Activated CD4-positive, alpha-beta T cell treated with anti-CD3 and anti-CD28 coated beads for 4 hours (primary cell): ENCODE data around the gene TMEM205.
A peak's percentile ranks its signal among the peaks of the same experiment; 100 is the strongest.
"Not testable (repeated sequence)": the region's sequence is repeated elsewhere in the genome, so short reads cannot be mapped to it uniquely, and the experiment has no call there.

ENCODE experiments used
- DNase-seq, 2 donors: peaks; one replicate each; pipeline ENCODE4 v3.0.0-alpha.2; 2020

The TMEM205 gene

DNA sequence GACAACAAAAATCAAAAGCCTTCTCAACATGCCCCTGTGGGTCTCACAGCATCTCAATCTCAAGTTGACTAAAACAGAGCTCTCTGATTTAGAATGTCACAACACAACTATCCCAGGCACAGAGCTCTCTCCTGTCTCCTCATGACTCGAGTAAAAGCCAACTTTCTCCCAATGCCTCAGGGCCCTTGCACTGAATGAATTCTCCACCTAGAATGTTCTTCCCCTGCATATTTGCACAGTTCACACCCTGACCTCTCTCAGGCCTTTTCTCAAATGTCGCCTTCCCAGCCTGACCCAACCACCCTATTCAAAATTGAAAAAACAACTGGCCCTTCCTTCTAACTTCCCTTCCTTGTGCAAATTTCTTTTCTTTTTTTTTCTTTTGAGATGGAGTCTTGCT lies 24.7 kb upstream of the TMEM205 start:
- no peak for DNase-seq

DNA sequence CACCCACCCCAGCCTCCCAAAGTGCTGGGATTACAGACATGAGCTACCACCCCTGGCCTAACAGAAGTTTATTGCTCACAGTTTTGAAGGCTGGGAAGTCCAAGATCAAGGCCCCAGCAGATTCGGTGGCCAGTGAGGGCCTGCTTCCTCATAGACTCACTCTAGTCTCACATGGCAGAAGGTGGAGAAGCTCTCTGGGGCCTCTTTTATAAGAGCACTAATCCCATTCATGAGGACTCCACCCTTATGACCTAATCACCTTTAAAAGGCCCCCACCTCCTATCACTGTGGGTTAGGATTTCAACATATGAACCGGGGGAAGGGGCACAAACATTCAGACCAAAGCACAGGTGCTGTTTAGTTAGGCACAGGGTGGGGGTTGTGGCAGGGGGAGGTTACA lies 21.5 kb upstream of the TMEM205 start:
- DNase-seq, result no peak

DNA sequence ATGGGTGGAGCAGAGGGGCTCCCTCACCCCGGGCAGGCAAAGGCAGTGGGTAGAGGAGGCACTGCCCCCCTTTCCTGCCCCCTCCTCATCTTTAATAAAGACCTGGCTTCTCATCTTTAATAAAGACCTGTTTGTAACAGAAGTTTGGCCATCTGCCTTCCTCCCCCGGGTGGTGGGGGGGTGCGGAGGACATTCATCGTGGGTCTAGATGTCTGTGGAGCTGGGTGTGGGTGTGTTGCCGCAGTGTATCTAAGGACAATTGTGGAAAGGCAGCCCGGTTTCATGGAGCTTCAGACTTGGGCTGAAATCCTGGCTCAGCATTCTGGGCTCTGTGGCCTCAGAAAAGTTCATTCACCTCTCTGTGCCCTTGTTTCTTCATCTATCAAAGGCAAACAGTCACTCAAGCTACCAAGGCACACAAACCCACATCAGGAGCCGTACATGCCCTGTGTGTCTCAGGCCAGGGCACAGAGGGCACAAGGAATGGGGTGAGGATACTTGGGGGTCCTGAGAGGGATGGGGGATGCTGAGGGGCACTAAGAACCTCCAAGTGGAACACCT lies 19.6 kb upstream of the TMEM205 start:
- no peak for DNase-seq

DNA sequence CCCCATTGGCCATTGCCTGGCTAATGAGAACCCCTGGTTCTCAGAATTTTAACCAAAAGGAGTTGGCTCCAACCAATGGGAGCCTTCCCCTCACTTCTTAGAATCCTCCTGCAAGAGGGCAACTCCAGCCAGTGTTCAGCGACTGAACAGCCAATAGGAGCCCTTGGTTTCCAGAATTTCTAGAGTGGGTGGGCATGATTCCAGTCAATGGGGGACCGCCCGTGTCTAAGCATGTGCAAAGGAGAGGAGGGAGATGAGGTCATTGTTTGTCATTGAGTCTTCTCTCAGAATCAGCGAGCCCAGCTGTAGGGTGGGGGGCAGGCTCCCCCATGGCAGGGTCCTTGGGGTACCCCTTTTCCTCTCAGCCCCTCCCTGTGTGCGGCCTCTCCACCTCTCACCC lies 18.9 kb upstream of the TMEM205 start:
- no peak for DNase-seq

DNA sequence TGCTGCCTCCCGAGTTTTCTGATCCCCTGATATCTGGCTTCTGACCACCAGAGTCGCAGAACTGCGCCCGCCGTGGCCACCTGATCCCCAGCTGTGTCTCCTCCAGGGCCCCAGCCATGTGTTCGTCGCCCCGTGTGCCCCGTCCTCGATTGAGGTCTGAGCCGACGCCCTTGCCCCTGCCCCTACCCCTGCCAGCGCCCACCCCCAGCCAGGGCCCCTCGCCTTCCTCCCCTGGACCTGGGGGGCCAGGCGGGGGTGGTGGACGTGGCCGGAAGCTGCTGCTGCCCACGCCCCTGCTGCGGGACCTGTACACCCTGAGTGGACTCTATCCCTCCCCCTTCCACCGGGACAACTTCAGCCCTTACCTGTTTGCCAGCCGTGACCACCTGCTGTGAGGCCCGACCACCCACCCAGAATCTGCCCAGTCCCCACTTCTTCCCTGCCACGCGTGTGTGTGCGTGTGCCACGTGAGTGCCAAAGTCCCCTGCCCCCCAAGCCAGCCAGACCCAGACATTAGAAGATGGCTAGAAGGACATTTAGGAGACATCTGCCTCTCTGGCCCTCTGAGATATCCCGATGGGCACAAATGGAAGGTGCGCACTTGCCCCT lies 18.3 kb upstream of the TMEM205 start:
- no peak for DNase-seq

DNA sequence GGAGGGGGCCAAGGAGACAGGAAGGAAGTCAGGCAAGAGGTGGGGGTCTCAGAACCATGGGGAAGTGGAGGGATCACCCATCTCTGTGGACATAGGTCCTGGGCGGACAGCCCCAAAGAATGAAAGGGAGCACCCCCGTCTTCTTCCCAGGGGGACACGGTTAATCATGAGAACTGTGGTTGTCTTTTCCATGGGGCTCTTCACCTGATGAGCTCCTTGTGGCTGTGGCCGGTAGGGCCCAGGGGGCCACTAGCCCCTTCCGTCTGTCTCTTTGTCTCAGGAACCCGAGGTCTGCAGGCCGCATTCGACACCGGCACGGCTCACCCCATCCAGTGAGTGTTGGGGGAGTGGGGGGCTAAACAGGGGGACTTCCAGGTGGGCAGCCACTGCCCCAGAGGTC lies 17.8 kb upstream of the TMEM205 start:
- no peak for DNase-seq

DNA sequence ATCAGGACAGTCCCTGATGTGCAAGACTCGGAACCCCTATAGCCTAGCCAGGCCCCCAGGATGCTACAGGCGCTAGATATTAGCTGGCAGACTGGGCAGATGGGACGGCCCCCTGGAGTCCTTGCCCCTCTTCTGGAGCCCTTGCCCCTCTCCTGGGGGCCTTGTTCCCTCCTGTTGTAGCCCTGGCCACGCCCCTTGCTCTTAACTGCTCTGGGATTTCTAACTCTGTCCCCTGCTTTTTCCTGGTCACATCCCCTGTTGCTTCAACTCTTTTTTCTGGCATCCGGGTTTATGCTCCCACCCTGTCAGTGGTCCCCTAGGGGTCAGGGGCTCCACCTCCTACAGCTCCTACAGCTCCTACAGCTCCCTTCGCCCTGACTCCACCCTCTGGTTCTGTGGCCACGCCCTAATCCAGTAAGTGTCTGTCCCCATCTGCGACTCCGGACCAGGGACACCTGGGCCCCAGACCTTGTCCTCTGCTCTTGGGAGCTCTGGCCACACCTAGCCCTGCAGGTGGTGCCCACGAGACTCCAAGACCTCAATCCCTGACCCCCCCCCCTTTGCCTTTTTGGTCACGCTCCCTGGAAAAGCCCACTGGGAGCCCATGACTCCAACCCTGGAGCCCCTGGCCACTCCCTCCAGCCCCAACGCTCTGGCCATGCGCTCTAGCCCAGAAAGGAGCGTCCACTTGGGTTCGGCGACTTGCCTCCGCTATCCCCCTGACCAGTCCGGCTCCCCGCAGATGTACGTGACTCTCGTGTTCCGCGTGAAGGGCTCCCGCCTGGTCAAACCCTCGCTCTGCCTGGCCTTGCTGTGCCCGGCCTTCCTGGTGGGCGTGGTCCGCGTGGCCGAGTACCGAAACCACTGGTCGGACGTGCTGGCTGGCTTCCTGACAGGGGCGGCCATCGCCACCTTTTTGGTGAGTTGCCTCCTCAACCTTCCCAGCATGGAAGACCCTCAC lies 16.0 kb upstream of the TMEM205 start:
- no peak for DNase-seq

DNA sequence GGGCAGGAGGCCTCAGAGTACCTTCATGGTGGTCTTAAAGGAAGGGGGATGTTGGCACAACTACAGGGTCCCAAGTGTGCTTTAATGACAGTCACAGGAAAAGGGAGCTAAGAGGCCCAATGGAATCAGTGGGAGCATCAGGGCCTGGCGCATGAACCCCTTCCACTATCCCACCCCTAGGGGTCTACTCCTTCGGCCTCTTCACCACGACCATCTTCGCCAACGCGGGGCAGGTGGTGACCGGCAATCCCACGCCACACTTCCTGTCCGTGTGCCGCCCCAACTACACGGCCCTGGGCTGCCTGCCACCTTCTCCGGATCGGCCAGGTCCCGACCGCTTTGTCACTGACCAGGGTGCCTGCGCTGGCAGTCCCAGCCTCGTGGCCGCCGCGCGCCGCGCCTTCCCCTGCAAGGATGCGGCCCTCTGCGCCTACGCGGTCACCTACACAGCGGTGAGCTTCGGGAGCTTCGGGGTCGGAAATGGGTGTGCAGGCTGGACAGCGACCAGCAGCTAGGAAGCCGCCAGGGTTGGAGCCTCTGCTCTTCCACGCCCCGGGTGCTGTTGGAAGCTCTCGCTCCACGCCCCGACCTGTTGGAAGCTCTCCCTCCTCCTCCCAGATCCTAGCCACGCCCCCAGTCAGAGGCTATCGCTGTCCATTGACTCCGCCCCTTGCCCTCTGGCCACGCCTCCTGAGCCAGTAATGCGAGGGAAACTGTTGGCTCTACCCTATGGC lies 15.1 kb upstream of the TMEM205 start:
- no peak for DNase-seq

DNA sequence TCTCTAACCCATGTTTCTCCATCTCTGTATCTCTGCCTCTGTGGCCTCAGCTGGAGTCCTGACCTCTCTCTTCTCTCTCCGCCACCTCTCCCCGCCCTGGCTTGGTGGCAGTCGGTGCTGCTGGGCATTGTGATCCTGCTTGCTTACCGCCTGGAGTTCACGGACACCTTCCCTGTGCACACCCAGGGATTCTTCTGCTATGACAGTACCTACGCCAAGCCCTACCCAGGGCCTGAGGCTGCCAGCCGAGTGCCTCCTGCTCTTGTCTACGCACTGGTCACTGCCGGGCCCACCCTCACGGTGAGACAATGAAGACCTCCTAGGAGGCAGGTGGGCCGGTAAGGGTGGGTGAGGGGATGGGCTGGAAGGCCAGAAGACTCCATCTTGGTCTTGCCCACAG lies 13.4 kb upstream of the TMEM205 start:
- no peak for DNase-seq

DNA sequence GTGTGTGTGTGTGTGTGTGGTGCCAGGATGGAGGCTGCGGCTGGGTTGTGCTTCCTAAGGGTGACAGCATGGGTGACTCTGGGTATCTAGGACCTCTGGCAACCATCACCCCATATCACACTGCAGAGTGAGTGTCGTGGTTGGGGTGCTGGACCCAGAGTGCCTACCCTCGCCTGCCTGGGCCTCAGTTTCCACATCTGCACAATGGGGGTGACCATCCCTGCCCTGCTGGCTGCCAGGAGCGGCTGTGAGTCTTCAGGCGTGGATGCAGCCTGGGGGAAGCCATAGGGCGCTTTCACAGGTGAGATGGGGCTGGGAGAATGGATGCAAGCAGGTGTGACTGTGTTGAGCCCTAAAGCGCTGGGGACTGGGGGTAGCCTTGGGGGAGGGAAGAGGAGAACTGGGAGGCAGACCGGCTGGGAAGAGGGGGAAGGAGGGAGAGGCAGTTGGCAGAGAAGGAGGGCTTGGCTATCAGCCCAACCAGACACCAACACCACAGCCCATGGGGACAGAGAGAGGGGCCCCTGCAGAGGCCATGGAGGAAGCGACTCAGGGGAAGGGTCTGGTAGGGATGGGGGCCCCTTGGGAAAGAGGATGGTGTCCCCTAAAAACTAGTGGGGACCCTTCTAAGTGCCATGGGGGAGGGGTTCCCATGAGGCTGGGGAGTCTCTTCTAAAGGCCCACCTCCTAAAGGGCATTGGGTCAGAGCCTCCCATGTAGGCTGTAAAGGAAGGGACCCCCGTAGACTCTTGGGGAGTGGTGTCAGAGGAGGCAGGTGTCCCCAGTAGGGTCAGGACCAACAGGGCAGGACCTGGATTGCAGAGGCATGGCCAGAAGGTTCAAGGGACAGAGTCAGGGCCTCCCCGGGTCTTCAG lies 10.8 kb upstream of the TMEM205 start:
- DNase-seq, result no peak

DNA sequence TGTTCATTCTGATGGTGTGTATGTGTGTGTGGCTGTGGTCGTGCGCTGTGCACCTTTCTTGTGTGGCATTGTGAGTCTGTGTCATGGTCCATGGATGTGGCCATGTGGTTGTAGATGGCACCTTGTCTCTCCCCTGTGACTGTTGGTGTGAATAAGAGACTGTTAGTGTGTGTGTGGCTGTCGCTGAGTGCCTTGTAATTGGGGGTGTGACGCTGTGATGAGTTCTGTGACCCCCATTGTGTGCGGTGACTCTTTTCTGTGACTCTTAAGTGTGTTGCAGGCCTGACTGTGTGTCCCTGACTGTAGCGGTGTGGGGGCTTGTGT lies 10.0 kb upstream of the TMEM205 start:
- no peak for DNase-seq

DNA sequence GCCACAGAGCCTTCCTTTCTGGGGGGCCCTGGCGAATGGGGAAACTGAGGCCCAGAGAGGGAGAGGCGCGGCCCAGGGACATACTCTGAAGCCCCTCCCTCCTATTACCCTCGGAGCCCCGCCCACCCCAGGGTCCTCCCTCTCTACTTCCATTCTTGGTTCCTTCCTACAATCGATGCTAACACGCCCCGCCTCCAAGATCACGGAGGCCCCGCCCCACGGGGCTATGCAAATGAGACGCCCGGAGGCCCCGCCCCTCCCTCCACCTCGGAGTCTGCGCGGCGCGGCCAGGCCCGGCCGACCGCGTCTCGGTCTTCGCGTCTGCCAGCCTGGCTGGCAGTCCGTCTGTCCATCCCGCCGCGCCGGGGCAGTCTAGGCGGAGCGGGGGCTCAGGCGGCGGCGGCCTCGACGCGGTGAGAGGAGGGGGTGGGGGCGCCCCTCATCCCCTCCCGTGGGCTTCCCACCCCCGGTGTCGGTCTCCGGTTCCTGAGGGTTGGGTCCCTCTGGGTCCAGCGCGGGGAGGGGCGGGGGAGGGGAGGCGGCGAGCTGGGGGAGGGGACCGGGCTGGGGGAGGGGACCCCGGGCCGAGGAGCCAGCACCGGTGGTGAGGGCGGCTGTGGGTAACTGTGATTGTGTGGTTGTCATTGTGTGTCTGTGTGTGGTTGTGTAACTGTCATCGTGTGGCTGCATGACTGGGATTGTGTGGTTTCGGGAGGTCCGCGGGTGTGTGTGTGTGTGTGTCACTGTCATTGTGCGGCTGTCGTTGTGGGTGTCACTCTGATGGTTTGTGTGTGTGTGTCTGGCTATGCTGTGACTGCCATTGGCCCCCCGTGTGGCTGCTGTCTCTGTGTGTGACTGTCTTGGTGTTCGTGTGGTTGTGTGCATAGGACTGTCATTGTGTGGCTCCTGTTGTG lies 9.3 kb upstream of the TMEM205 start, which contains the start of gene PLPPR2:
Gene PLPPR2 (plus strand): TSS at position 273 of the 914 bp plus-strand sequence. CDS start 2,242 bp downstream, outside the sequence.
- DNase-seq, result peak; percentile 78 to 81

DNA sequence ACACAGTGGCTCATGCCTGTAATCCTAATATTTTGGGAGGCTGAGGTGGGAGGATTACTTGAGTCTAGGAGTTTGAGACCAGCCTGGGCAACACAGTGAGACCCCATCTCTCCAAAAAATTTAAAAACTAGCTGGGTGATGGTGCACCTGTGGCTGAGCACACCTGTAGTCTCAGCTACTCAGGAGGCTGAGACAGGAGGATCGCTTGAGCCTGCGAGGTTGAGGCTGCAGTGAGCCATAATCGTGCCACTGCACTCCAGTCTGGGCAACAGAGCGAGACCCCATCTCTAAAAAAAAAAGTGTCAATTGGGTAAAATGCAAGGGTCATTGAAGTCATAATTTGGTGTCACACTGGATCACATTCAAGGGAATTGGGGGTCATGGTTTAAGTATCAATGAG lies 8.0 kb upstream of the TMEM205 start:
- DNase-seq, result not testable (repeated sequence)

DNA sequence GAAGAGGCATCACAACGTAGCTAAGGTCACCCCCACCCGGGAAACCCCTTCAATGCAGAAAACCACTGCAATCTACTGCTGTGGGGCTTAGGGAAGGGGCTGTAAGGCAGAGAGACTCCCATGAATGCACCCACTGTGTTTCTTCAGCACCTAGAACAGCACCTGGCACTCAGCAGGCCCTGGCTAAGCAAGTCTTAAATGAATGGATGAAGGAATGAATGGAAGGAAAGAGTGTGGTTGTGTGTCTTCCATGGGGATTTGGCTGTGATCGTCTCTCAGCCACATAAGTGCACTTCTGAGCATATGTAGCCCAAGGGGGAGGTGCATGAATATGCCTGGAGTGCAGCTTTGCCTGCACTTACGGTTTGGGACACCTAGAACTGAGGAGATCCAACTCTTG lies 3.1 kb upstream of the TMEM205 start:
- DNase-seq, result no peak

DNA sequence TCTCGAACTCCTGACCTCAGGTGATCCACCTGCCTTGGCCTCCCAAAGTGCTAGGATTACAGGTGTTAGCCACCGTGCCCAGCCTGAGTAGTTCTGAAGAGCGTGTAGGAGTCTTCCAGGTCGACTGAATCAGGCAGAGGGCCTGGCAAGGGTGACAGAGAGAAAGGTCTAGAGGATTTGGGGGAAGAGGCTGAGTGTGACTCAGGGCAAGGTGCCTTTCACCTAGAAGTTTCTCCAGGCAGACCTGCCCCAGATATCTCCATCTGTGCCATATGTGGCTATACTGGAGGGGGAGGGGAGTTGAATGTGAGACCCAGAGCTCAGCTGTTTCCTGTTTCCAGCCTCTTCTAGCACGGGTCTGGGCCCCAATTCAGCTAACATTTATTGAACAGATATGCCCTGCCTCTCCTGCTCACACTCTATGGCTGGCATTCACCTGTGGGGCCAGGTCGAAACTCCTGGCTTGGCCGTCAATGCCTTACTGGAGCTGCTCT lies 1.5 kb upstream of the TMEM205 start:
- DNase-seq, result no peak

DNA sequence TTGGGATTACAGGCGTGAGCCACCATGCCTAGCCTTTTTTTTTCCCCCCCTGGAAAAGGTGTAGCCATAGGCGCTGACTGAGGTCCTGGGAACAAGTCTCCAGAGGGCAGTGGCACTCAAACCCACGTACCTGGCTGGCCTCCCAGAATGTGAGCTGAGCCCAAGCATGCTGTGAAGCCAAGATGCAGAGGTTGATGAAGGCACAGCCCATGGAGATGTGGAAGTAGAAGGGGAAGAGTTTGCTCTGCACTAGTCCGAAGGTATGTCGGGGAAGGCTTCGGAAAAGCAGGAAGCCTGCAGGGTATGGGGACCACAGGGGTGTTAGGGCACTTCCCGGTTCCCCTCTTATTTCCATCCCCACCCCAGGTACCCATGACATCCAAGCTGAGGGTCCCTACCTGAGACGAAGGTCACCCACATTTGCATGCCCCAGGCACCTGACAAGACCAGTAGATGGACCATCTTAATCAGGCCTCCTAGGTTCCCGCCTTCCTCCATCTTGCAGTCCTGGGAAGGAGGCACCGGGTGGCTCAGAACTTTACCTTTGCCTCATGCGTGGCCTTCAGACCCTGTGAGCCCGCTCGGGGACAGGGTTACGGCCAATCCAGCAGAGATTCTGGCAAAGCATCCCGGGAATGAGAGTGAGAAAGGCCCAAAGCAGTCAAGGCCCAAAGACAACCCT lies 805 bp downstream of the TMEM205 start:
- DNase-seq, result no peak

DNA sequence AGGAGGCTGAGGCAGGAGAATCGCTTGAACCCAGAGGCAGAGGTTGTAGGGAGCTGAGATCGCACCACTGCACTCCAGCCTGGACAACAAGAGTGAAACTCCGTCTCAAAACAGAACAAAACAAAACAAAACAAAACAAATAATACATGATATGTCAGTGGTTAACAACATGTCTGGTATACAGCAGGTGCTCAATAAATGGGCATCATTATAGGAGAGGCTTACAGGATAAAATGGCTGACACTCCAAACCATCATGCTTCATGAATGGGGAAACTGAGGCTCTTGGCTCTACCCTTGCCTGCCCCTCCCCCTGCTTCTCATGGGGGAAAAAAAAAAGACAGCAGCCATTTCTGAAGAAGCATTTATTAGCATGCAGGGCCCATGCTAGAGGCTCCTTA lies 3.6 kb downstream of the TMEM205 start:
- DNase-seq, result no peak

DNA sequence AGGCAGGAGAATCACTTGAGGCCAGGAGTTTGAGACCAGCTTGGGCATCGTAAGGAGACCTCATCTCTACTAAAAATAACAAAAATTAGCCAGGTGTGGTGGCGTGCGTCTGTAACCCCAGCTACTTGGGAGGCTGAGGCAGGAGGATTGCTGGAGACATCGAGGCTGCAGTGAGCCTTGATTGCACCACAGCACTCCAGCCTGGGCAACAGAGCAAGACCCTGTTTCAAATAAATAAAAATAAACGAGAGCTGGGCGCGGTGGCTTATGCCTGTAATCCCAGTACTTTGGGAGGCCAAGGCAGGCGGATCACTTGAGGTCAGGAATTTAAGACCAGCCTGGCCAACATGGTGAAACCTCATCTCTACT lies 6.0 kb downstream of the TMEM205 start:
- DNase-seq, result not testable (repeated sequence)

DNA sequence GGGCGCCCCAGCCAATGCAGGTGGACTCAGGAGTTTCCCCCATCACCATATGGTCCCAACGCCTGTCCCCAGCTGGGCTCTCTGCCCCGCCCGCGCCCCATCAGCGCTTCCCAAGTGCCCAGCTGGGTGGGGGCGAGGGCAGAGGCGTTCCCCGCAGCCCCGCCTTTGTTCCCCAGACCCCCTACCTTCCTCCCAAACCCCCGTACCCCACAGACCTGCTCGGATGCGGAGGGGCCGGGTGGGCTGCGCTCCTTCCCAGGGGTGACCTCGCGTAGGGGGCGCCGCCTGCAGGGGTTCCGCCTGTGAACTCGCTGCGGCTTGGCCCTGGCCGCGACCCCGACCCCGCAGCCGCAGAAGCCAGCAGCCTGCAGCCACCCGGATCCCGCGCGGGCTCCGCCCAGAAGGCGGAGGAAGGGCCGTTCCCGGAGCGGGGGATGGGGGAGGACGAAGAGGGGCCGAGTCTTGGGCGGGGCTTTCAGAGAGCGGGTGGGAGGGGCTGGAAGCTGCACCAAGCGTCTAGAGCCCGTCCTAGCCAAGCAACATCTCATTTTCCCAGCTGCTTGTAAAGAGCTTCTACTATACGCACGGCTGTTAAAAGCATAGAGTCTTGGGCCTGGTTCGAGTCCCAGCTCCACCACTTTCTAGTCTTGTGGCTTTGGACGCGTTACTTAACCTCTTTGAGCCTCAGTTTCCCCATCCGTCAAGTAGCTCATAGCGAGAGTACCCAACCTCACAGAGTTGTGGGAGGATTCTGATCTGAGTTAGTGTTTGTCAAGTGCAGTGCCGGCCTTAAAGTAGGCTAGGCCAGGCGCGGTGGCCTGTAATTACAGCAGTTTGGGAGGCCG lies 6.6 kb downstream of the TMEM205 start, which contains the start of gene RAB3D:
Gene RAB3D (minus strand): TSS at position 404 of the 845 bp plus-strand sequence. CDS start 2,258 bp downstream, outside the sequence.
- peak; percentile 79 to 81 for DNase-seq
